NCI-H1417 (cell line): ENCODE measurements around the gene NAV3.

Source experiments
- DNase-seq, 3 experiments: peaks; one replicate each; lab custom pipeline; 2025; lab: John Stamatoyannopoulos, UW

The NAV3 gene, protein sequence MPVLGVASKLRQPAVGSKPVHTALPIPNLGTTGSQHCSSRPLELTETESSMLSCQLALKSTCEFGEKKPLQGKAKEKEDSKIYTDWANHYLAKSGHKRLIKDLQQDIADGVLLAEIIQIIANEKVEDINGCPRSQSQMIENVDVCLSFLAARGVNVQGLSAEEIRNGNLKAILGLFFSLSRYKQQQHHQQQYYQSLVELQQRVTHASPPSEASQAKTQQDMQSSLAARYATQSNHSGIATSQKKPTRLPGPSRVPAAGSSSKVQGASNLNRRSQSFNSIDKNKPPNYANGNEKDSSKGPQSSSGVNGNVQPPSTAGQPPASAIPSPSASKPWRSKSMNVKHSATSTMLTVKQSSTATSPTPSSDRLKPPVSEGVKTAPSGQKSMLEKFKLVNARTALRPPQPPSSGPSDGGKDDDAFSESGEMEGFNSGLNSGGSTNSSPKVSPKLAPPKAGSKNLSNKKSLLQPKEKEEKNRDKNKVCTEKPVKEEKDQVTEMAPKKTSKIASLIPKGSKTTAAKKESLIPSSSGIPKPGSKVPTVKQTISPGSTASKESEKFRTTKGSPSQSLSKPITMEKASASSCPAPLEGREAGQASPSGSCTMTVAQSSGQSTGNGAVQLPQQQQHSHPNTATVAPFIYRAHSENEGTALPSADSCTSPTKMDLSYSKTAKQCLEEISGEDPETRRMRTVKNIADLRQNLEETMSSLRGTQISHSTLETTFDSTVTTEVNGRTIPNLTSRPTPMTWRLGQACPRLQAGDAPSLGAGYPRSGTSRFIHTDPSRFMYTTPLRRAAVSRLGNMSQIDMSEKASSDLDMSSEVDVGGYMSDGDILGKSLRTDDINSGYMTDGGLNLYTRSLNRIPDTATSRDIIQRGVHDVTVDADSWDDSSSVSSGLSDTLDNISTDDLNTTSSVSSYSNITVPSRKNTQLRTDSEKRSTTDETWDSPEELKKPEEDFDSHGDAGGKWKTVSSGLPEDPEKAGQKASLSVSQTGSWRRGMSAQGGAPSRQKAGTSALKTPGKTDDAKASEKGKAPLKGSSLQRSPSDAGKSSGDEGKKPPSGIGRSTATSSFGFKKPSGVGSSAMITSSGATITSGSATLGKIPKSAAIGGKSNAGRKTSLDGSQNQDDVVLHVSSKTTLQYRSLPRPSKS (N-terminal part only)

DNA sequence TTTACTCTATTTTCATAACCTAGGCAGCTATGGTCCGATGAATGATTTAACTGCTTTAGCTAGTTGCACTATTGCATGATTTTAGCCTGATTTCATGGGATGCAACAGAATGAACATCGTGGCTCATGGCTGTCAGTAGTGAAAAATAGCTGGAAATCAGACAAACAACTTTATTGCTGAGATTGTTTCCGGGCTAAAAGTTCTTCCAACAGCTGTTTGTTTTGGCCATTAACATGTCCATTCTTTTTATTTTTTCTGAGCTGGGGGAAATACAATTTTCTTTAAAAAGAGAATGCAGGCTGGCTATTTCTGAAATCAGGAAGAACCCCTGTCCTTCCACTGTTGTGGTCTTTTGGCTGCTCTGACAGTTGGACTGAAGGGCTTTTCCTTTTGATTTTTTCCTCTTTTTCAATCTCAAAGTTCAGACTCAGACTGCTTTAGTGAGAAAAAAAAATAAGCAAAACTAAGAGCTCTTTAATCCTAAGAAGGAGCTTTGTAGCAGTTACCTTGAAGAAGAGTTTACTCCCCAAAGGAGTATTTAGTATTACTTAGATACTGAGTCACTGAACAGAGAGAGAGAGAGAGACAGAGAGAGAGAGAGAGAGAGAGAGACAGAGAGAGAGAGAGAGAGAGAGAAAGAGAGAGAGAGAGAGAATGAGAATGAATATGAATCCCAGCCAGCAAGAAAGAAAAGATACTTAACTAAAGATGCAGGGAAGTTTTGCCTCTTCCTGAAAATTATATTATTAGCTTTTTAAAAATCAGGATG lies at the start of gene NAV3:
TSS of gene NAV3 (plus strand) at position 312 of the 769 bp plus-strand sequence. CDS start 568 bp downstream, outside the sequence.
- DNase-seq, result peak in 1 of 3 experiments; percentile 15

DNA sequence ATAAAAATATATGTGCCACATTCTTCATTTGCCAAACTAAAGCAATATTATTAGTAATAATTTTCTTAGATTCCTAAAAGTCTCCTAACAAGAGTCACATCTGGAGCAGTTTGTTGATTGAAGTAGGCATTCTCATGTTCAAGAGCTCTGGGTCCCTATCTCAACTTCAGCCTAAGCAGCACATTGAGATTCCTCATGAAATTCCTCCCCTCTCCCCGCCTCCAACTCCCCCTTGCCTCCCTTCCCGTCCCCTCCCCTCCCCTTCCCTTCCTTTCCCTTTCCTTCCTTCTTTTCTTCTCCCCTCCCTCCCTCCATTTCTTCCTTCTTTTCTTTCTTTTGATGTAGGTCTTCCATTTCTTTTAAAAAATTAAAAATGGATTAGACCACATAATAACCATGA lies 48.7 kb upstream of the NAV3 start:
- DNase-seq, result no peak

DNA sequence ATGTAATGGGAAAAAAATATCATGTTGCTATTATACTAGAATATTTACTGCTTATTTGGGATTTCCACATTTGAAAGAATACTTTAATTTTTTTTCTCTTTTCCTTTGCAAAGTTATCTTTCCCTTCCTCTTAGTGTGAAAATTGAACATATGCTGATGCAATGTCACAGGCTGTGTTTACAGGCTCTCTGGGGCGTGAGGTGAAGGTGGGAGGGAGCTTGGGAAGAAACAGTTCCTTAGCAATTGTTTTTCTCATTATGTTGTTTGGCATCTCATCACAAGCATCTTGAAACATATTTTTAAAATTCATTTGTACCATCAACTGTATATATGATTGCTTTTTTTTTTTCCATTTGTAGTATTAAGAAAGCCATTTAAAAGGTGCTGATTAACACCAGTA lies 47.9 kb upstream of the NAV3 start:
- no peak for DNase-seq

DNA sequence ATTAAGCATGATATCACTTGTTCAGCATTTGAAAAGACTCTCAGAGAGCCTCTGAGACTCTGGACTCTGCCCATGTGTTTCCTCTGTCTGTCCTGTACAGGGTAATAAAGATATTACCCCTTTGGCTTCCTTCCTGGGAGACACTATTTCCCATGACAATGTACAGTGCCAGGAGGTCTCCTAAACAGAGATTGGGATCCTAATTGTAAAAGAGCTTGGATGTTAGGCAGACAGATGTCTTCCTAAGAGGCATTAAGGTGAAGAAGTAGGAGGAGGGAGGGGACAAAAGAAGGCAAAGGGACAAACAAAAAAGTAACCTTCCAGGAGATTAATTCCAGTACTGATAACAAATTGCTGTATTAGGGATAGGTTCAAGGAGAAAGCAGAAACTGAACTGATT lies 45.5 kb upstream of the NAV3 start:
- no peak for DNase-seq

DNA sequence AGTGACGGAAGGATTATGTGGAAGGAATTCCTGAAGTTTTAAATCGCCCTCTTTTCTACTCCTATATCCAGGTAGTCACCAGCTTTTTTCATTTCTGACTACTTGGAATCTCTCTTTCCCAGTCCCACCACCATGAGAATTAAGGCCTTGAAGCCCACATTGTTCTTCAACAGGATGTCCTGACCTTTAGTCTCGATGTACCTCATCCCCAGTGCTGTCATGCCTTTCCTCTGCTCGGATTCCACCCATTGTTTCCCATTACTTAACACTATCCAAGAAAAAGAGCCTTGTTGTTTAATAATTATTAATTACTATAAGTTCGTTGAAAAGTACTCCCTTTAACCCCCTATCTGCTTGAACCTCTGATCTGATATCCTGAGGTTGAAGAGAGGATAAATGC lies 44.0 kb upstream of the NAV3 start:
- no peak for DNase-seq

DNA sequence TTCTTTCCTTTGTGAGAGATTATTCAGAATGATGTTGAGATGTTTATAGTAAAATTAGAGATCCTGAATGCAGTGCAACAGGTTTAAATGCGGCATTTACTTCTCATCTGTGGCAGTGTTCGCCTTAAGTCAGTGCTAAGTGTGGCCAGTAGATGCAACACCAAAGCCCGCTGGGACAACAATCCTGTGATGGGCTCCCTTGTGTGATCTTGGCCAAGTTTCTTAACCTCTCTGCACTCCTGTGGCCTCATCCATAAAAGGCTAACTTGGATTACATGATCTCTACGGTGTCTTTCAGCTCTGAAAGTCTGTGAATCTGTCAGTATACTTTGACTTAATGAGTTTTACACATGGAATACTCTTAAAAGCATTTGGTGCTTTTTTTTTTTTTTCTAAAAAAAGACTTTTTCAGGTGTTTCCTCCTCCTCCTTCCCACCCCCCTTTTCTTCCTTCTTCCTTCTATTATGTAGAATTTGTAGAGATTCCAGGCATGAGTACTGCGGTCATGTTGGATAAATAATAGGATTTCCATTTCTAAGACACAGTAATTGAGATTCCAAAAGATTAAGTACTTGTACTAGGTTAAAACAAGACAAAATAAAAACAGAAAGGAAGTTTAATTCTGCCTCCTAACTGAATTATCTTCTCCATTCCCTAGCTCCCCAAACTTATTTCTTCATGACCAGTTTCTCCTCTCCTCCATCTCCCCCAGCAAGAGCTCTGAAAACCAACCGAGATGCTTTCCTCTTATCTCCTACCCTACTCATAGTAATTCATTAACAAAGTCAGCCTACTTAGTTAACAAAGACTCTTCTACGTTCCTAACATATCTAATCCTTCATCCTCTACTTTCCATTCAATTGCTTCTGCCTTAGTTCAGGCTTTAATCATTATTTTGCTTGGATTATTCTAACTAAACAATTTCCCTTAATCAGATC lies 42.2 kb upstream of the NAV3 start:
- DNase-seq, result no peak

DNA sequence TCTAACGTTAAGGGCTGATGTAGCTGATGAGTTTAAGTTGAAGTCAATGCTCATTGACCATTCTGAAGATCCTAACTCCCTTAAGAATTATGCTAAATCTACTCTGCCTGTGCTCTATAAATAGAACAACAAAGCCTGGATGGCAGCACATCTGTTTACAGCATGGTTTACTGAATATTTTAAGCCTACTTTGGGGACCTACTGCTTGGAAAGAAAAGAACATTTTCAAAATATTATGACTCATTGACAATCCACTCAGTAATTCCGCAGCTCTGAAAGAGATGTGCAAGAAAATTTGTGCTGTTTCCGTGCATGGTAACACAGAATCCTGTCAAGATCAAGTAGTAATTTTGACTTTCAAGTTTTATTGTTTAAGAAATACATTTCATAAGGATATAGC lies 35.0 kb upstream of the NAV3 start:
- no peak for DNase-seq

DNA sequence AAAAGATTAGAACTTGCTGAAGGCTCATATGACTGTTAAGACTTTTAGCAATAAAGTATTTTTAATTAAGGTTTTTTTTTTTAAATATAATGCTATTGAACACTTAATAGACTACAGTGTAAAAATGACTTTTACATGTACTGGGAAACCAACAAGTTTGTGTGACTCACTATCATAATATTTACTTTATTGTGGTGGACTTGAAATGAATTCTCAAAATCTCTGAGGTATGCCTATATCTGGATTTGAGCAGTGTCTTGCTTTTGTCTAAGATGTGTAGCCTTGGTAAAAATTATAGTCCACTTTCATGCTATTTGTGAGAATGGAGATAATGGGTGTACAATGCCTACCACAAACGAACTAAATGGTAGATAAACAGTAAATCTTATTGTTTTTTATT lies 33.9 kb upstream of the NAV3 start:
- DNase-seq, result no peak

DNA sequence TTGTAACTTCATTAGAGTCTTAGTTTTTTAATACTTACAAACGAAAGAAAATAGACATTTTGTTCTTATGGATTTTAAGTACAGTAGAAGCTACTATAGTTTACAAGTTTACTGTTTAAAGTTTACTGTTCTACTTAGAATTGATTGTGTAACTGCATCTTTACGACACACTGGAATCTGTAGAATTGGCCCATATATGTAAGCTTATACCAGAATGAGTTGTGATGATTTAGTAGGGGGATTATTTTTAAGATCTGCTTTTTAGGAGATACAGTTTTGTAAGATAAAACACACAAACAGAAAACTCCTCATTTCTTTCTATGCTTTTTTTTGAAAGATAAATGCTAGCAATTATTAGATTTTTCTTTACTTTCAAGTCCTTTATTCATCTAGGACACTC lies 30.2 kb upstream of the NAV3 start:
- no peak for DNase-seq

DNA sequence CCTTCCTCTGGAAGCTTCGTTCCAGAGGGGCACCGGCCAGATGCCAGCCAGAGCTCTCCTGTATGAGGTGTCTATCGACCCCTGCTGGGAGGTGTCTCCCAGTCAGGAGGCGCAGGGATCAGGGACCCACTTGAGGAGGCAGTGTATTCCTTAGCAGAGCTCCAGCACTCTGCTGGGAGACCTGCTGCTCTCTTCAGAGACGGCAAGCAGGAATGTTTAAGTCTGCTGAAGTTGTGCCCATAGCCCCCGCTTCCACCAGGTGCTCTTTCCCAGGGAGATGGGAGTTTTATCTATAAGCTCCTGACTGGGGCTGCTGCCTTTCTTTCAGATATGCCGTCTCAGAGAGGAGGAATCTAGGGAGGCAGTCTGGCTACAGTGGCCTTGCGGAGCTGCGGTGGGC lies 22.2 kb upstream of the NAV3 start:
- DNase-seq, result no peak

DNA sequence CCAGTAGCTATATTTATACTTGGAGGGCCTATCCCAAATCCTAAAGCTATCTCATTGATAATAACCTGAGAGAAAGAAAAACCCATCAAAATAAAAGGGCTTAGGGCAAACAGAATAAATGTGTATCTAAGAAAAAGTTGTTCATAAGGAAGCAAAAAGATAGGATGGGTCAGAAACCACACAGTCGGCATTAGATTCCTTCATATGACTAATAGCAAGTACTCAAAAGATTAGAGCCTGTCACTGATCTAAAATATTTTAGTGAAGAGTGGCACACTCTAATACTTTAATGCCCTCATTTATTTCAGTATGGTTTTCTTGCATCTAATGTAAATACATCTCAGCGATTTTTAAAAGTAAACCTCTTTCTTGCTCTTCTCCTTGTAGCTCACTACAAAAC lies 17.1 kb upstream of the NAV3 start:
- DNase-seq, result no peak

DNA sequence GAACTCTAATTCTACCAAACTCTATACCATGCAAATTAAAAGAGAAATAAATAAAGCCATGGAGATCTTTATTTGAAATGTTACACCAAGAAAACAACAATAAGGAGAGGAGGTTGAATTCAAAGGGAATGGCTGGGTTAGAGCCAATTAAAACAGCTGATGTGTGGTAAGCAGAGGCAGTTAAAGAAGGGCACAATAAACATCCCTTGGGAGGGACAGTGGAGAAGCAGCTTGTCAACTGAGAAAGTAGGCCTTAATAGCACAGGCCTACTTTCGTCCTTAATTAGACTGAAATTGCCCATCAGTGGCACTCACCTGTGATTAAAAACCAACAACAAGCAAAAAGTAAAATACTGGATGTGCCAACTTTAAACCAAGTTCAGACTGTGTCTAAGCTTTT lies 16.3 kb upstream of the NAV3 start:
- DNase-seq, result peak in 2 of 3 experiments; percentile 28 to 32

DNA sequence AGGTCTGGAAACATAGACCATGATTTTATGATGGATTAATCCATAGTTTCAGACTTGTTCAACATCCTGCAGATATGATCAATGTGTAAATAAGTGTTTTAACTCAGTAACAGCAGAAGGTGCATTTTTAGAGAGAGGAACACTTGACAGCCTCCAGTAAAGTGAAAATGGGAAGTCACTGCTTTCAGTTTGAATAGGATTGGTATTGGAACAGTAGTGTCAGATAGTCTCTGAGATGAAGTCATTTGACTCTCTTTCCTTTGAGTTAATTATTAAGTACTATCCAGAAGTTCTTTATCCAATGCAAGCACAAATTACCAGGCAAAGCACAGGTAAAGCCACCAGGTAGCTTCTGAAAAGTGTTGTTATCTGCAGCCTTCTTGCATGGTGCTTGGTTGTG lies 14.5 kb upstream of the NAV3 start:
- DNase-seq, result no peak

DNA sequence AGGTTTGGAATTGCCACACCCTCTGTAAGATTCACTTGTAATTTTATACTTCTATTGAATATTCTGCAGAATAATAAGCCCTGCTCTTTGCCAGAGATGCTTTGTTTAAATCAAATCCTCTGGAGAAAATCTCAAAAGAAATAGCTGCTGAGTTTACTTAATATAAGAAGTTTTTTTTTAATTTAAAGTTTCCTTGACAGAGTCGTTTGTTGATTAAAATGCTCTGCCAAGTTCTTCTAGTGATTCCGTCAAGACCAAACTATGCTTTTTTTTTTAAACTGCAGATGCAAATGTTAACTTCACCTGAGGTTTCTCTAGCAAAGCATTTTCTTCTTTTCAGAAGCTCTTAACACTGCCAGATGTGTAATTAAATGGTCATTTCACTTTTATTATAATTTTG lies 13.4 kb upstream of the NAV3 start:
- DNase-seq, result no peak

DNA sequence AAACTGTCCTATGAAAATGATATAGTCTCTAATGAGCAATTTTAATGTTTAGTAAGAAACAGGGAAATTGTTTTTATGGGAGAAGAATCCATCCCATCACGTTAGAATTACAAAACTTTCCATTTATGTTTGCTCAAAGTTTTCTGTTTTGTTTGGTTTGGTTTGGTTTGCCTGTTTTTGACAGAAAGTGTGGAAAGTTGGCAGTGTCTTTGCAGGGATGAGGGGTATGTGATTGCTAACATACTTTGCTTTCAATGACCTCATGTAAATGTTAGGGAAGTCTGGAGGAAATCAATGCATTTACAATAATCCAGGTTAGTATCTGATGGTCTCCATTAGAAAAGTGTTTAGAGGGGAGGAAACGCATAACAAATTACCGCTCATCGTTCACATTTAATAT lies 12.3 kb upstream of the NAV3 start:
- DNase-seq, result no peak

DNA sequence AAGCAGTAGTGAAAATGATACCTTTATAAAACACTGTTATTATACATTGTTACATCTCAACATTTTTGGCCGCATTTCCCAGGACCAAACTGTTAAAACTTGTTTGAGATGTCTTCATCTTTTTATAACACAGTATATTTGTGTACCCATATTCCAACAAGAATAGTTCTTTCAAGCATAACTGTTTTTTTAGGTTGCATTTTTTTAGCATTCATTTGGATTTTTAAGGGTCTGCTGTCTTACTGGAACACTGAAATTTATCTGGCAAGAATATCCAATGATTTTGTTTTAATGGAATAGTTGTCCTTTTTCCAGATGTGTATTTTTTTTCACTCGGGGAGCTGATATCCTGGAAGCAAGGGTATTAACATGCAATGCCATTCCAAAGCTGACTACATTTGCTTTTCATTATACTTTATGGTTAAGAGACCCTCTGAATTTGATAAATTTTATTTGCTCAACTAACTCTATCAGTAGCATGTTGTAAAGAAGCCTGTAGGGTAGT lies 8.9 kb upstream of the NAV3 start:
- no peak for DNase-seq

DNA sequence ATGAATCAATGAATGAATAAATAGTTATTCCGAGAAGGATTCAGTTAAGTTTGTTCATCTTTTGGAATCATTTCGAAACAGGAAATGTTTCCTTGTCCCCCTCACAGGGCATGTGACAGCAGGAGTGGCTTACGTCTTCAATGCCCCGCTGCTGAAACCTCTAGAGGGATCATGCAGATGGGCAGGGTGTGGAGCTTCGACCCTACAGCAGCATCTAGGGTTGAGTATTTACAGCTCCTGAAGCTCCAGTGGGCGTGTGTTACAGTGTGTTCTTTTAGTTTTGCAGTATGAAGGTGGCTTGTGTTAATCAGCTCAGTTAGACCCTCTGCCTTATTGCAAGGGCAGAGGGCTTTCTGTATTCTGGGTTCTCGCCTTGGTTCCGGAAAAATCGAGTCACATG lies 2.6 kb downstream of the NAV3 start:
- DNase-seq, result no peak

DNA sequence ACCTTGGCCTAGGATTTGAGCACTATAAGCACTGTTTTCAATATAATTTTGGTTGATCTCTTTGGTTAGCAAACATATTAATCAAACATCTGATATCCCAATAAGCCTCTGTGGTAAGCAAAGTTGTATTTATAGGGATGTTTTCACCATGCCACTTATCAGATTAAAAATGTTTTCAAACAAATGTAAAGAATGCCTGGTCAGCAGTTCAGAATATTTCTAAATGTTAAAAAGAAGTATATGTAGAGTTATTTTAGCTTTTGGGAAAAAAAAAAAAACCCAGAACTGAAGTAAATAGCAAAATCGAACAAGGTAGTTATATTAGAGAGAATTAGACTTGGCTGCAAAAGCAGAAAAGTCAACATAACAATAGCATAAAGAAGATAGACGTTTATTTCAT lies 3.9 kb downstream of the NAV3 start:
- DNase-seq, result no peak

DNA sequence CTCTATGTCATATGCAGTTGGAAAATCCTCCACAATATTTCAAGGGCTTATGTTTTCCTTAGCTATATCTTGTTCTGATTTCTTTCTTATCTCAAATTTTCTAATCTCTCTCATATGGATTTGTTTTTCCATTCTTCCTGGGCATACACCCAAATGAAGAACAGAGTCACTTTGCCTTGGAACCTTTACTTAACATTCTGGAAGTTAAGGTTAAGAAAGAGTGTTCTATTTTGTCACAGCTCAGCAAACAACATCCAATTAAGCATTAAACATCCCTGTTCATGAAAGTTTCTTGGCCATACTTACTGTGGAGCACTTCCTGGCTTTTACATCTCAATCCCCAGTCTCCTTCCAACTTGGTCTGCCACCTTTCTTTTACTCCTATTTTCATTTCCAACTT lies 5.3 kb downstream of the NAV3 start:
- no peak for DNase-seq

DNA sequence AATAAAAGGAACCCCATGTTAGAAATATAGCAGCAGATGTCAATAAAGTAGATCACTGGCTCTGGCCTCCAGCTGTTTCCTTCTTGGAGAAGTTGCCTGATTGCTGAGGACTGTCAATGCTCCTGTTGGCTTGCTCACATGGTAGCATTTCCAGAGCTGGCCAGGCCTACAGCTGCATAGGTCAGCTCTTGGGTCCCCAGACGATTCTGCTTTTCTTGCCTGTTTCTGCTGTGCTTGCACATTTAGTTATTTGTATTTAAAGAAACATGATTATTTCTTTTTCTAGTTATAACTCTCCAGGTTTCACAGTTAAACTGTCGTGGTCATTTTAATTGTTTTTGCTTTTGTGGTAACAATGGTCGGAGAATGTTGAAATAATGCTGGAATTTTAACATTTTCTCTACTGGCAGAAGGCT lies 7.2 kb downstream of the NAV3 start:
- peak in 2 of 3 experiments; percentile 13 to 57 for DNase-seq

DNA sequence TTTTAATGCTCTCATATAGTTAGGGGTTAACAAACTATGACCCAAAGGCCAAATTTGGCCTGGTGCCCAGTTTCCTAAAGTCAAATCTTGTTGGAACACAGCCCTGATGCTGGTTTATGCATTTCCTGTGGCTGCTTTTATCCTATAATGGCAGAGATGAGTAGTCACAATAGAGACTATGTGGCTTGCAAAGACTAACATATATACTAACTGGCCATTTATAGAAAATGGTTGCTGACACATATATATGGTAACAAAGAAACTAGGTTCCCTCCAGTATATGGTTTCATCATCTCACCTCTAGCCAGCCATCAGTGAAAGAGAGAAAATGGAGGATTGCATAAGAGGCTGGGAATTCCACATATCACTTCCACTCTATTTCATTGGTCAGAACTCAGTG lies 10.8 kb downstream of the NAV3 start:
- DNase-seq, result no peak
